Vagina (tissue), 2 donors: ENCODE measurements around the gene SEC23B. TPM values are rescaled to one million over a fixed set of nuclear protein-coding genes. Genes with fewer than 3 reads are reported as not detected.
"Not testable (repeated sequence)": the region's sequence is repeated elsewhere in the genome, so short reads cannot be mapped to it uniquely, and the experiment has no call there.

Experiments
- DNase-seq, 2 donors: peaks; one replicate each; pipeline ENCODE4 v3.0.0-alpha.2; 2017; ENCODE audit errors: extremely low spot score in 2 of 2
- H3K27ac ChIP-seq: fragments of 200-600 bp; sonication (generic); one replicate; pipeline ENCODE4 v1.5.1; 2019
- H3K27me3 ChIP-seq: fragments of 200-600 bp; sonication (generic); one replicate; pipeline ENCODE4 v1.5.1; 2019
- H3K36me3 ChIP-seq, 2 donors: fragments of 200-600 bp; sonication (generic); one replicate each; pipeline ENCODE4 v1.5.1; 2017 to 2019
- H3K4me1 ChIP-seq: fragments of 200-600 bp; sonication (generic); one replicate; pipeline ENCODE4 v1.5.1; 2019
- H3K4me3 ChIP-seq, 2 donors: fragments of 200-600 bp; sonication (generic); 1 replicate in 1 of 2; 2 replicates in 1 of 2; pipeline ENCODE4 v1.5.1; 2016 to 2019
- H3K9me3 ChIP-seq: fragments of 200-600 bp; sonication (generic); one replicate; pipeline ENCODE4 v1.5.1; 2019
- CTCF ChIP-seq, 3 experiments: fragments of 450-650 bp in 2 of 3; fragments of 200-600 bp in 1 of 3; sonication (generic) in 1 of 3; IDR thresholded peaks; one replicate each; pipeline ENCODE4 v1.5.1; 2017 to 2019; ENCODE audit warnings: antibody characterized with exemption in 3 of 3, mild to moderate bottlenecking in 2 of 3, moderate library complexity in 2 of 3
- POLR2A ChIP-seq, 2 donors: fragments of 450-650 bp; IDR thresholded peaks; one replicate each; pipeline ENCODE4 v1.6.1; 2017; ENCODE audit warnings: antibody characterized with exemption in 2 of 2, mild to moderate bottlenecking in 2 of 2, moderate library complexity in 2 of 2
- POLR2AphosphoS5 ChIP-seq, 2 donors: sonication (generic); formaldehyde crosslinking; IDR thresholded peaks; one replicate each; pipeline ENCODE4 v1.9.0; 2017; ENCODE audit warnings: antibody characterized with exemption in 2 of 2, mild to moderate bottlenecking in 2 of 2, low read depth in 1 of 2; ENCODE audit not compliant: insufficient read depth in 1 of 2
- intact Hi-C: fragments of 100-400 bp; cut with DNase I; formaldehyde crosslinking; loops from one replicate; pipeline ENCODE4 v1.15.1; 2023
- total RNA-seq: library from RNA; depleted of rRNA; stranded (reverse); fragments of >200 nt; gene quantifications from one replicate; pipeline ENCODE4 v1.2.3, GENCODE V29; 2016

SEC23B gene
- total RNA-seq, 1 donor from 2014 or later = 30.7 TPM

- no peaks in the 10 kb centered on the region for H3K27me3 ChIP-seq
- intact Hi-C loops = no loop called here
- H3K4me3 ChIP-seq = no peak overlapping the region
- H3K27ac ChIP-seq = no peak overlapping the region
- no peaks in the 10 kb centered on the region for H3K9me3 ChIP-seq
- DNase-seq = no peak
- peaks cover 0 to 58% of the 10 kb centered on the region in 2 donors for H3K36me3 ChIP-seq
- no peaks in the 10 kb centered on the region for H3K4me1 ChIP-seq
- TF ChIP-seq POLR2AphosphoS5 (IDR thresholded peaks at IDR 0.05; ENCODE audit: insufficient read depth in 1 of 2, low read depth in 1 of 2) = no peak
- no peak for TF ChIP-seq CTCF (IDR thresholded peaks at IDR 0.05)
- no peak for TF ChIP-seq POLR2A (IDR thresholded peaks at IDR 0.05)
These were observed 16.9 kb downstream of the SEC23B start for GRCh38 chr20:18524646-18525045.

DNA sequence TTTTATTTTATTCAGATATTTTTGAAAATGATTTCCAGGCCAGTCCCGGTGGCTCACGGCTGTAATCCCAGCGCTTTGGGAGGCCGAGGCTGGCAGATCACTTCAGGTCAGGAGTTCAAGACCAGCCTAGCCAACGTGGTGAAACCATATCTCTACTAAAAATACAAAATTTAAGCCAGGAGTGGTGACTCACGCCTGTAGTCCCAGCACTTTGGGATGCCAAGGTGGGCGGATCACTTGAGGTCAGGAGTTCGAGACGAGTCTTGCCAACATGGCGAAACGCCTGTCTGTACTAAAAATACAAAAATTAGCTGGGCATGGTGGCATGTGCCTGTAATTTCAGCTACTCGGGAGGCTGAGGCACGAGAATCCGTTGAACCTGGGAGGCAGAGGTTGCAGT is 19.0 kb downstream of the SEC23B start:
- H3K9me3 ChIP-seq, DNase-seq, H3K4me3 ChIP-seq, H3K27ac ChIP-seq, H3K4me1 ChIP-seq, intact Hi-C loops, H3K27me3 ChIP-seq: not testable (repeated sequence)
- peaks cover 0 to 70% of the 10 kb centered on the region in 2 donors for H3K36me3 ChIP-seq

DNA sequence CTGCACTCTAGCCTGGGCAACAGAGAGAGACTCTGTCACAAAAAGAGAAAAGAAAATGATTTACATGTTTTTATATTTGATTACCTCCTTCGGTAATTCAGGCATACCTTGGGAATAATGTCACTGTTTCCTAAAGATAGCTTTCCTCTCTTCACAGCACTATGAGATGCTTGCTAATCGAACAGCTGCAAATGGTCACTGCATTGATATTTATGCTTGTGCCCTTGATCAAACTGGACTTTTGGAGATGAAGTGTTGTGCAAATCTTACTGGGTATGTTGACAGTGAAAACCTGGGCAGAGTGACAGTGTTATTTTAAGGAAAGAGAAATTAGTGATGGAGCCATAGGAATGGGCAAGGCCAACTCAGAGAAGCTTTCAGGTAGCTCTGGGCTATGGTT is 19.6 kb downstream of the SEC23B start:
- Histone ChIP-seq H3K4me1 (no peaks in the 10 kb centered on the region), H3K9me3 (no peaks in the 10 kb centered on the region), H3K27ac (no peak overlapping the region), H3K27me3 (no peaks in the 10 kb centered on the region), H3K4me3 (no peak overlapping the region), H3K36me3 (peaks cover 0 to 76% of the 10 kb centered on the region in 2 donors)
- intact Hi-C loops = no loop called here
- TF ChIP-seq POLR2A (IDR thresholded peaks at IDR 0.05) (no peak), CTCF (IDR thresholded peaks at IDR 0.05) (no peak), POLR2AphosphoS5 (IDR thresholded peaks at IDR 0.05; ENCODE audit: insufficient read depth in 1 of 2, low read depth in 1 of 2) (no peak)
- DNase-seq = no peak

GRCh38 chr20:18527836-18528235 is 20.1 kb downstream of the SEC23B start:
- H3K27ac ChIP-seq = no peak overlapping the region
- H3K27me3 ChIP-seq = no peaks in the 10 kb centered on the region
- TF ChIP-seq CTCF (IDR thresholded peaks at IDR 0.05) (no peak), POLR2A (IDR thresholded peaks at IDR 0.05) (no peak), POLR2AphosphoS5 (IDR thresholded peaks at IDR 0.05; ENCODE audit: insufficient read depth in 1 of 2, low read depth in 1 of 2) (no peak)
- H3K36me3 ChIP-seq = peaks cover 0 to 81% of the 10 kb centered on the region in 2 donors
- no peak for DNase-seq
- no peak overlapping the region for H3K4me3 ChIP-seq
- intact Hi-C loops = no loop called here
- no peaks in the 10 kb centered on the region for H3K4me1 ChIP-seq
- no peaks in the 10 kb centered on the region for H3K9me3 ChIP-seq

GRCh38 chr20:18529041-18529440 is 21.3 kb downstream of the SEC23B start:
- Histone ChIP-seq H3K4me1 (no peaks in the 10 kb centered on the region), H3K9me3 (no peaks in the 10 kb centered on the region), H3K4me3 (no peak overlapping the region), H3K36me3 (peaks cover 0 to 92% of the 10 kb centered on the region in 2 donors), H3K27me3 (no peaks in the 10 kb centered on the region), H3K27ac (no peak overlapping the region)
- intact Hi-C loops = no loop called here
- TF ChIP-seq CTCF (IDR thresholded peaks at IDR 0.05) (no peak), POLR2A (IDR thresholded peaks at IDR 0.05) (no peak), POLR2AphosphoS5 (IDR thresholded peaks at IDR 0.05; ENCODE audit: insufficient read depth in 1 of 2, low read depth in 1 of 2) (no peak)
- DNase-seq = no peak

- no peak for TF ChIP-seq CTCF (IDR thresholded peaks at IDR 0.05)
- TF ChIP-seq POLR2AphosphoS5 (IDR thresholded peaks at IDR 0.05; ENCODE audit: insufficient read depth in 1 of 2, low read depth in 1 of 2) = no peak
- TF ChIP-seq POLR2A (IDR thresholded peaks at IDR 0.05) = no peak
- Histone ChIP-seq H3K27ac (no peak overlapping the region), H3K4me1 (no peaks in the 10 kb centered on the region), H3K4me3 (no peak overlapping the region), H3K36me3 (peaks cover 0 to 65% of the 10 kb centered on the region in 2 donors), H3K9me3 (no peaks in the 10 kb centered on the region), H3K27me3 (no peaks in the 10 kb centered on the region)
- intact Hi-C loops = no loop called here
- no peak for DNase-seq
These were observed 24.9 kb downstream of the SEC23B start for GRCh38 chr20:18532626-18533025.
